HG03108 (cell line): ENCODE measurements around the gene OSBPL8.

Source experiments
- ATAC-seq: cut with Tn5 transposase; IDR thresholded peaks from one replicate; pipeline ENCODE4 v1.9.1; 2021; ENCODE audit warnings: moderate library complexity; ENCODE audit not compliant: unreplicated experiment

Gene OSBPL8, protein sequence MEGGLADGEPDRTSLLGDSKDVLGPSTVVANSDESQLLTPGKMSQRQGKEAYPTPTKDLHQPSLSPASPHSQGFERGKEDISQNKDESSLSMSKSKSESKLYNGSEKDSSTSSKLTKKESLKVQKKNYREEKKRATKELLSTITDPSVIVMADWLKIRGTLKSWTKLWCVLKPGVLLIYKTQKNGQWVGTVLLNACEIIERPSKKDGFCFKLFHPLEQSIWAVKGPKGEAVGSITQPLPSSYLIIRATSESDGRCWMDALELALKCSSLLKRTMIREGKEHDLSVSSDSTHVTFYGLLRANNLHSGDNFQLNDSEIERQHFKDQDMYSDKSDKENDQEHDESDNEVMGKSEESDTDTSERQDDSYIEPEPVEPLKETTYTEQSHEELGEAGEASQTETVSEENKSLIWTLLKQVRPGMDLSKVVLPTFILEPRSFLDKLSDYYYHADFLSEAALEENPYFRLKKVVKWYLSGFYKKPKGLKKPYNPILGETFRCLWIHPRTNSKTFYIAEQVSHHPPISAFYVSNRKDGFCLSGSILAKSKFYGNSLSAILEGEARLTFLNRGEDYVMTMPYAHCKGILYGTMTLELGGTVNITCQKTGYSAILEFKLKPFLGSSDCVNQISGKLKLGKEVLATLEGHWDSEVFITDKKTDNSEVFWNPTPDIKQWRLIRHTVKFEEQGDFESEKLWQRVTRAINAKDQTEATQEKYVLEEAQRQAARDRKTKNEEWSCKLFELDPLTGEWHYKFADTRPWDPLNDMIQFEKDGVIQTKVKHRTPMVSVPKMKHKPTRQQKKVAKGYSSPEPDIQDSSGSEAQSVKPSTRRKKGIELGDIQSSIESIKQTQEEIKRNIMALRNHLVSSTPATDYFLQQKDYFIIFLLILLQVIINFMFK

DNA sequence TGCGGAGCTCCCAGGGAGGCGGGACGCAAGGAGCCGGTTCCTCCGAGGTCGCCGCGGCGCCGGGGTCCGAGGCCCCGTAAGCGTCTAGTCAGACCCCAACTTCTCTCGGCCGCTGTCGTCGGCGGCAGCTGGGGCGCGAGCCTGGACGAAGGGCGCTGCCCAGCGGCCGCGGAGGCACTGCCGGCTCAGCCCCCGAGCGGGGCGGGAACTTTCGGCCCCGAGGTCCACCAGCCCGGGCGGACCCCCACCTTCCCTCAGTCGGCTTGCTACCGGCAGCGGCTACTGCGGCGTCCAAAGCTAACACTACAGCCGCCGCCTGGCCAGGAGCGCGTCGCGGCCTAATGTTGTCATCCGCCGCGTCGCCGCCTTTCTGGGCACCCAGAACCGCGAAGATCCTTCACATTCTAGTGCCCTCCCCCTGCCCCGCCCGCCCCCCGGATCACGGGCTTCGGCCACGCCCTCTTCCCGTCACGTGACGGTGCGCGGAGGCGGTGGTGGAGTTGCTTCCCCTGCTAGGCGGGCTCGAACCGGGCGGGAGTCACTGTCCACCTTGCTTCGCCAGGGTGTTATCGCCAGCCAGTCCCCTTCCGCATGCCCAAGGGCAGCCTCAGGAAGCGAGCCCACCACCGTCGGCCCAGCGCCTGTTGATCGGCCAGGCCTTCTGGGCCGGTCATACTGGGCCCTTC, at the start of gene OSBPL8:
TSS of gene OSBPL8 (minus strand) at position 372 of the 686 bp plus-strand sequence. CDS start 72,220 bp downstream, outside the sequence.
- peak; percentile 62 for ATAC-seq

DNA sequence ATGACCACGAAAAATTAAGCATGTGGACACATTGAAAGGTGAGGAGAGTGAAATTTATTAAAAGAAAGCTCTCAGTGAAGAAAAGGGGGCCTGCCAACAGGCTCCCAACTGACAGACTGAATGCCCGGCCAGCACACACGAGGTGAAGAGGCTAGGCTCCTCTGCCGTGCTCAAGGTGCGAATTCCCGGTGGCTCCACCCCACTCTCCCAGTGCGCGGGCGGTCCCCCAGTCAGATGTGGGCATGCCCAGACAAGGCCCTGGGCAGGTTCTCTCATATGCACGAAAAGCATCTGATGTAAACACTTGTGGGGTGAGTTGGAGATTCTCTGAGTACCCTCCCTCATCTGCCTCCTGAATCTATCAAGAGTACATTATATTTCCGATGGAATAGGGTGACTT, 48.5 kb upstream of the OSBPL8 start:
- no peak for ATAC-seq

- ATAC-seq = no peak
Observed at GRCh38 chr12:76595056-76595455, 35.5 kb upstream of the OSBPL8 start.

GRCh38 chr12:76591476-76591875, 31.9 kb upstream of the OSBPL8 start:
- no peak for ATAC-seq

GRCh38 chr12:76590131-76590530, 30.6 kb upstream of the OSBPL8 start:
- ATAC-seq = no peak

- no peak for ATAC-seq
Observed at GRCh38 chr12:76588881-76589565, 29.5 kb upstream of the OSBPL8 start.

DNA sequence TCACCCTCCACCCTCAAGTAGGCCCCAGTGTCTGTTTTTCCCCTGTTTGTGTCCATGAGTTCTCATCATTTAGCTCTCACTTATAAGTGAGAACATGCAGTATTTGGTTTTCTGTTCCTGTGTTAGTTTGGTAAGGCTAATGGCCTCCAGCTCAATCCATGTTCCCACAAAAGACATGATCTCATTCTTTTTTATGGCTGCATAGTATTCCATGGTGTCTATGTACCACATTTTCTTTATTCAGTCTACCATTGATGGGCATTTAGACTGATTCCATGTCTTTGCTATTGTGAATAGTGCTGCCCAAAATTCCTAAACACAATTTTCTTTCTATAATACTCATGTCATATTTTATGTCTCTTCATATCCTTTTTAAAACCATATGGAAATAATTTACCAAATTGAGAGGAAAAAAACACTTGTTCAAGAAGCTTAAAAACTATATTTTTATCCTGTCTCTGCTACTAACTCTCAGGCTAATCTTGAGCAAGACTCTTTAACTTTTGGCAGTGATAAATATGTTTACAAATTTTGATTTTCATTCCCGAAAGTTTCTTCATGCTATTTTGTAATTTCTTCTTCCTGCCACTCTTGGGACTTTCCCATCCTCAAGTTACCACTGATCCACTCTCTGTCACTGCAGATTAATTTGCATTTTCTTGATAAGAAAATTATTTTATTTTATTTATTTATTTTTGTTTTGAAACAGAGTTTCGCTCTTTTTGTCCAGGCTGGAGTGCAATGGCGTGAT, 28.0 kb upstream of the OSBPL8 start:
- ATAC-seq = no peak

DNA sequence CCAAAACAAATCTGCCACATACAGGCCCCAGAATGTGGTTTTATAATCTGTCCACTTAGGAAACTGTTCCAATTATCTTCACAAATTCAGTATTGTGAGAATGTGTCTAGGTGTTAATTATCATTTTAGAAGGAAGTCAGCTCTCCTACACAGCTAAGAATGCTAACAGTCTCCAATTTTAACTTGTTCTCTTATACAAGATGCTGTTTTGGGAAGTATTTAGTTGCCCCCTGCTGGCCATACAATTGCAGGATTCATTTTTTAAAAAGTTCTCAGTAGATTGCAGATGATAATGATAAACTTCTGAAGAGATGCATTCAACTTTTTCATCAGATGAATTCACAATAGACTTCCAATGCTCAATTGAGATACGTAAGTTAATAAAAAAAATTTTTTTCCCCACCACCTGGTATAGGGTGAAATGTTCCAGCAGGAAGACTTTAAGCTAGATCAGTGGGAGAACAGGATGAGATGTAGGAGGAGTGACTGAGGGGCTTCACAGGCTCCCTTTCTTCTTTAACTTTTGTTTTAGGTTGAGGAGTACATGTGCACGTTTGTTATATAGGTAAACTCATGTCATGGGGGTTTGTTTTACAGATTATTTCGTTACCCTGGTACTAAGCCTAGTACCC, 27.3 kb upstream of the OSBPL8 start:
- ATAC-seq = no peak

DNA sequence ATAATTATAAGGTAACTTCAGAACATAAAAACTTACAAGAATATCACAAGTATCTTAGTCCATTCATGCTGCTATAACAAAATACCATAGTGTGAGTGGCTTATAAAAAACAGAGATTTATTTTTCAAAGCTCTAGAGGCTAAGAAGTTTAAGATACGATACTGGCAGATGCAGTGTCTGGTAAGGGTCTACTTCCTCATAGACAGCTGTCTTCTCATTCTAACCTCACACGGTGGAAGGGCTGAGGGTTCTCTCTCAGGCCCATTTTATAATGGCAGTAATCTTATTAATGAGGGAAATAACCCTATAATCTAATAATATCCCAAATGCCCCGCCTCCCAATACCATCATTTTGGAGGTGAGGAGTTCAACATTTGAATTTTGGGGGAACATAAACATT, 23.7 kb upstream of the OSBPL8 start:
- ATAC-seq = no peak

DNA sequence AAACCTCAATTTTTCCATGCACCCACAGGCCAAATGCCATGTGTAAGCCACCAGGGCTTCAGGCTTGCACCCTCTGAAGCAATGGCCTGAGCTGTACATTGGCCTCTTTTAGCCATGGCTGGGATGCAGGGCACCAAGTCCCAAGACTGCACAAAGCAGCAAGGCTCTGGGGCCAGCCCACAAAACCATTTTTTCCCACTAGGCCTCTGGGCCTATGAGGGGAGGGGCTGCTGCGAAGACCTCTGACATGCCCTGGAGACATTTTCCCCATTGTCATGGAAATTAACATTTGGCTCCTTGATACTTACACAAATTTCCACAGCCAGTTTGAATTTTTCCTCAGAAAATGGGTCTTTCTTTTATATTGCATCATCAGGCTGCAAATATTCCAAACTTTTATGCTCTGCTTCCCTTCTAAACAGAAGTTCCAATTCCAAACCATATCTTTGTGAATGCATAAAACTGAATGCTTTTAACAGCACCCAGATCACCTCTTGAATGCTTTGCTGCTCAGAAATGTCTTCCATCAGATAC, 14.3 kb upstream of the OSBPL8 start:
- ATAC-seq = no peak

DNA sequence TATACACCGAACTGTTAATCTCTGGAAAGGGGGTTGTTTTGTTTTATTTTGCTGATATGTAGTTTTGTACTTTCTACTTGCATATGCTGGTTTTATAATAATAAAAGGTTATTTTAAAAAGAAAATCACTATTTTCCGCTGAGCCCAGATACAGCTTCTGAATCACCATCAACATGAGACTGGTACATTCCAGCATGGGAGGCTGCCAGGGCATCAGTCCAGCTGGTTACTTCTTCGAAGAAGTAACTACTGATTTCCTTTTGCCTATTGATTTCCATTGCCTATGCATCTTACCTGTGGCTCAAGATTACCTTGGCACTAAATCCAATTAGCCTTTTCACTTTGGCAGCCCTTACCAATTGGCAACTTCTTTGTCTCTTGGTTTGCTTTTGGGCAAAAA, 11.7 kb upstream of the OSBPL8 start:
- no peak for ATAC-seq

GRCh38 chr12:76569685-76570604, 10.4 kb upstream of the OSBPL8 start:
- no peak for ATAC-seq

DNA sequence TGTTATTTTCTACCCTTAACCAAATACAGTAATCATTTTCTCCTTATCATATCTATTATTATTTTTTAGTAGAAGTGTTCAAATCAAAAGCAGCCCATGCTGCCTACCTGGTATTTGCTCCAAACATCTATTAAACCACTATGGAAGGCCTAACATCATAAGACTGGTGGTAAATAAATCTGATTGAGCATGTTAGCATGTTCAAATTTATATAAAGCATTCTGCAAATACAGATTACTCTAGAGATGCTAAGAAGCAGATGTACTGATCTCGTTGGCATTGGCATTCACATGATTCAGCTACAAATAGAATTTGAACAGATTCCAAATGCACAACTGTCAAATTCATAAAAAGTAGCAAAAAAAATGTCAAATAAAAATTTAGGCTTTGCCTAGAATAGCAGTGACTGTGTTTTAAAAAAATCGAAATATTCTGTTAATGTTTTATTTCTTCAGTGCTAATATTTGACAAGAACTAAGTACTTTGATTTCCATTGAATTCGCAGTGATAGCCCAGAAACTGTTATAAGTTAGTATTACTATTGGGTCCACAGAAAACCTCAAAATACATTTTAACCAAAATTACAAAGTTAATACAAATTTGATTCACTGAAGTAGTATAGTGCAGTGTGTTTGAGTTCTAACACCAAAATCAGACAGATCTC, 9.4 kb upstream of the OSBPL8 start:
- ATAC-seq = no peak

GRCh38 chr12:76568130-76568529, 8.6 kb upstream of the OSBPL8 start:
- ATAC-seq = no peak

- ATAC-seq = no peak
Observed at GRCh38 chr12:76563061-76563460, 3.5 kb upstream of the OSBPL8 start.

DNA sequence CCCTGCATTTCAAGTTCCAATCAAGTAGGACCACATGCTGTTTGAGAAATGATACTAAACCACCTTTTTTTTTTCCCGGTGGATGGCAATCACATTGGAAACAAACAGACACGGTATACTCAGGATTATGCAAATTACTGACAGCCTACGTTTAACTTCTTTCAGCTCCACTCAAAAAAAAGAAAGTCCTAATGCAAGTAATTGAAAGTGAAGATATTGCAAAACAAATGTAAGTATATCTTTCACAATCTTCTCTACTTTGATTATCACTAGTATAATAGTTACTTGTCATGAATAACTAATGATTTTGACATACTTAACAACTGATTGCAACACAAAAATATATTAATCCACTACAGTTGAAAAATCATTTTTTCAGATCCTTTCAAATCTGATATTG, 2.6 kb upstream of the OSBPL8 start:
- no peak for ATAC-seq

DNA sequence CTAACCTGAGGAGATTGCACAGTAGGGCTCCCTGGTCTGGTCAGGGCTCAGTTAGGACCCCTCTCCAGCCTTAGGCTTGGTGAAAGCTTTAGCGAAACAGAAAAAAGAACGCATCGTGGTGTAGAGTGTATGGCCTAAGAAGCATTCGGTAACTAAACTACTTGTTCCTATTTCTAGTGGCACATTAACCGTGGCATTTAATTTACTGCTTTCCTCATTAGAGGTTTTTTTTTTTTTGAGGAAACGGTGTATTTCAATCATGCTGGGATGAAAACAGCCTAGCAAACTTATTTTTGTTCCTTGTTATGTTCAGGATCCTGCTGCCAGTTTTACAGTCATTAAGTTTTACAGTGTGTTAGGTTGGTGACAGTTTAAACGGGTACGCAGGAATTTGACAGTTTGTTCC, 518 bp upstream of the OSBPL8 start:
- ATAC-seq = peak; percentile 26
